Neural cell (in vitro differentiated cells): Measurements from ENCODE around the gene SH3BP4. TPM values are rescaled to one million over a fixed set of nuclear protein-coding genes. Genes with fewer than 3 reads are reported as not detected.

Experiments used
- H2AFZ ChIP-seq: fragments of 200-600, 300-800 bp; sonication (generic), shearing (Covaris generic); 2 replicates; pipeline ENCODE4 v1.6.0; 2014; ENCODE audit warnings: low read depth, mild to moderate bottlenecking, antibody characterized with exemption, low read length, moderate library complexity
- H3F3A ChIP-seq: fragments of 200-600 bp; shearing (Covaris generic); 2 replicates; pipeline ENCODE4 v1.6.1; 2016; ENCODE audit warnings: mild to moderate bottlenecking, moderate library complexity, mixed read lengths, antibody characterized with exemption, low read length; ENCODE audit not compliant: insufficient read depth, poor library complexity, severe bottlenecking
- H3K27ac ChIP-seq: fragments of 200-600, 300-800 bp; sonication (generic), shearing (Covaris generic); 2 replicates; pipeline ENCODE4 v1.5.1; 2014; ENCODE audit warnings: mild to moderate bottlenecking, low read length, moderate library complexity
- H3K27me3 ChIP-seq: fragments of 300-800, 200-600 bp; sonication (generic), shearing (Covaris generic); 2 replicates; pipeline ENCODE4 v1.6.0; 2014; ENCODE audit warnings: mild to moderate bottlenecking, low read depth, low read length, moderate library complexity; ENCODE audit not compliant: insufficient read depth
- H3K36me3 ChIP-seq: fragments of 300-800, 200-600 bp; sonication (generic), shearing (Covaris generic); 2 replicates; pipeline ENCODE4 v1.5.1; 2014; ENCODE audit warnings: mild to moderate bottlenecking, antibody characterized with exemption, low read length, moderate library complexity; ENCODE audit not compliant: insufficient read depth
- H3K4me2 ChIP-seq: fragments of 300-800, 200-600 bp; sonication (generic), shearing (Covaris generic); 2 replicates; pipeline ENCODE4 v1.6.0; 2014; ENCODE audit warnings: mild to moderate bottlenecking, low read length
- H3K4me3 ChIP-seq: fragments of 300-800, 200-600 bp; sonication (generic), shearing (Covaris generic); 2 replicates; pipeline ENCODE4 v1.5.1; 2014; ENCODE audit warnings: mild to moderate bottlenecking, low read length, moderate library complexity
- H3K79me2 ChIP-seq: fragments of 200-600 bp; shearing (Covaris generic); replicated peaks from 2 replicates; pipeline ENCODE4 v1.6.0; 2014; ENCODE audit warnings: mild to moderate bottlenecking, low read length, moderate library complexity; ENCODE audit not compliant: insufficient read depth
- H3K9ac ChIP-seq: fragments of 300-800, 200-600 bp; sonication (generic), shearing (Covaris generic); 2 replicates; pipeline ENCODE4 v1.6.1; 2016; ENCODE audit warnings: mild to moderate bottlenecking, low read length, mixed read lengths
- H3K9me2 ChIP-seq: fragments of 200-600 bp; shearing (Covaris generic); 2 replicates; pipeline ENCODE4 v1.6.1; 2016; ENCODE audit warnings: mild to moderate bottlenecking, low read length, mixed read lengths; ENCODE audit not compliant: insufficient read depth
- H3K9me3 ChIP-seq: fragments of 200-600, 300-800 bp; sonication (generic), shearing (Covaris generic); 2 replicates; pipeline ENCODE4 v1.6.1; 2016; ENCODE audit warnings: mild to moderate bottlenecking, mixed run types, low read length, moderate library complexity, mixed read lengths
- H4K20me1 ChIP-seq: fragments of 200-600 bp; shearing (Covaris generic); 2 replicates; pipeline ENCODE4 v1.6.1; 2016; ENCODE audit warnings: mild to moderate bottlenecking, mixed run types; ENCODE audit not compliant: insufficient read depth
- EP300 ChIP-seq: fragments of 450-650 bp; conservative IDR thresholded peaks from 2 replicates; pipeline ENCODE4 v1.6.1; 2014; ENCODE audit warnings: antibody characterized with exemption, mild to moderate bottlenecking, moderate library complexity; ENCODE audit not compliant: poor library complexity, severe bottlenecking
- EZH2 ChIP-seq: fragments of 200-600, 300-800 bp; shearing (Covaris generic), sonication (generic); IDR thresholded peaks from 2 replicates; pipeline ENCODE4 v1.6.1; 2014; ENCODE audit warnings: antibody characterized with exemption, low read length, borderline replicate concordance, mild to moderate bottlenecking; ENCODE audit not compliant: insufficient read depth, poor library complexity, severe bottlenecking
- MXI1 ChIP-seq: fragments of 450-650 bp; conservative IDR thresholded peaks from 2 replicates; pipeline ENCODE4 v1.6.1; 2014; ENCODE audit warnings: antibody characterized with exemption, mild to moderate bottlenecking; ENCODE audit not compliant: poor library complexity, severe bottlenecking
- POLR2AphosphoS5 ChIP-seq: IDR thresholded peaks from 2 replicates; pipeline ENCODE4 v1.6.1; 2012
- RAD21 ChIP-seq: fragments of 450-650 bp; conservative IDR thresholded peaks from 2 replicates; pipeline ENCODE4 v1.6.1; 2014; ENCODE audit warnings: antibody characterized with exemption, mild to moderate bottlenecking, moderate library complexity
- SMC3 ChIP-seq: fragments of 450-650 bp; conservative IDR thresholded peaks from 2 replicates; pipeline ENCODE4 v1.6.1; 2014; ENCODE audit warnings: antibody characterized with exemption, mild to moderate bottlenecking, moderate library complexity; ENCODE audit not compliant: poor library complexity
- TAF1 ChIP-seq: IDR thresholded peaks from 2 replicates; pipeline ENCODE4 v1.6.1; 2012; ENCODE audit warnings: low read depth
- polyA plus RNA-seq: library from polyadenylated mRNA; depleted of rRNA; stranded (reverse); fragments of >200 nt; gene quantifications from 2 replicates; pipeline ENCODE4 v1.2.3, GENCODE V29; 2014
- TF ChIP-seq, protein P1 (sequence below): fragments of 450-650 bp; IDR thresholded peaks from 2 replicates; pipeline ENCODE4 v1.5.1; 2014; ENCODE audit warnings: antibody characterized with exemption, mild to moderate bottlenecking, moderate library complexity; ENCODE audit not compliant: poor library complexity, severe bottlenecking
- TF ChIP-seq, protein P2 (sequence below): IDR thresholded peaks from 2 replicates; pipeline ENCODE4 v1.6.1; 2012; ENCODE audit warnings: borderline replicate concordance

The SH3BP4 gene
- polyA plus RNA-seq, 1 donor from 2014 or later = 3.3 TPM

DNA sequence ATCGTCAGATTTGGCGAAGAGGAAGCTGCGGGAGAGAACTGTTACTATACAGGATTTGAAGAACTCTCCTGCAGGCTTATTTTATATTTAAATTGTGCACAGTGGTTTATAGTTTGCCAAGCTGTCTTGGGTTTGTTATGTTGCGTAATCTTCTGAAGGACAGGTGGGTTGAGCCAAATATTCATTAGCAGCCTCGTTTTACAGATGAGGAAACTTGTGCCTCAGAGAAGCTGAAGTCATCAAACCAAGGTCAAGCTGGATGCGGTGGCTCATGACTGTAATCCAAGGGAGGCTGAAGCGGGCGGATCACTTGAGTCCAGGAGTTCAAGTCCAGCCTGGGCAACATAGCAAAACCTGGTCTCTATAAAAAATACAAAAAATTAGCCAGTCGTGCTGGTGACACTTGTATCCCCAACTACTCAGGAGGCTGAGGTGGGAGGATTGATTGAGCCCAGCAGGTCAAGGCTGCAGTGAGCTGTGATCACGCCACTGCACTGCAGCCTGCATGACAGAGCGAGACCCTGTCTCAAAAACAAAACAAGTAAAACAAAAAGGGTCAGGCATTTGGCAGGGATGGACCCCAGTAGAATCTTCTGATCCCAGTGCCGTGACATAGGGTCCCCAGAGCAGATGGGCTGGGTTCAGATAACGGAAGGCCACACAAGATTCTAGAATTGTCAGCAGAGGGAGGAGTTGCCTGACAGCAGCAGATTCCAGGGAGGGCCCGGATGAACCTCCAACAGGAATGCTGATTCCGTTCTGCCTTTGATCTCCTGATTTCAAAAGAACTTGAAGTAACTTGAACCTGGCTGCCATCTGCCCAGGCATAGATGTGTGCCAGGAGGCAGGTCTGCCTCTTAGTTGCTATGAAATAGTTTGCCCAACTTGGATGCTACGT, 50.6 kb downstream of the SH3BP4 start:
- TF ChIP-seq, protein P1, sequence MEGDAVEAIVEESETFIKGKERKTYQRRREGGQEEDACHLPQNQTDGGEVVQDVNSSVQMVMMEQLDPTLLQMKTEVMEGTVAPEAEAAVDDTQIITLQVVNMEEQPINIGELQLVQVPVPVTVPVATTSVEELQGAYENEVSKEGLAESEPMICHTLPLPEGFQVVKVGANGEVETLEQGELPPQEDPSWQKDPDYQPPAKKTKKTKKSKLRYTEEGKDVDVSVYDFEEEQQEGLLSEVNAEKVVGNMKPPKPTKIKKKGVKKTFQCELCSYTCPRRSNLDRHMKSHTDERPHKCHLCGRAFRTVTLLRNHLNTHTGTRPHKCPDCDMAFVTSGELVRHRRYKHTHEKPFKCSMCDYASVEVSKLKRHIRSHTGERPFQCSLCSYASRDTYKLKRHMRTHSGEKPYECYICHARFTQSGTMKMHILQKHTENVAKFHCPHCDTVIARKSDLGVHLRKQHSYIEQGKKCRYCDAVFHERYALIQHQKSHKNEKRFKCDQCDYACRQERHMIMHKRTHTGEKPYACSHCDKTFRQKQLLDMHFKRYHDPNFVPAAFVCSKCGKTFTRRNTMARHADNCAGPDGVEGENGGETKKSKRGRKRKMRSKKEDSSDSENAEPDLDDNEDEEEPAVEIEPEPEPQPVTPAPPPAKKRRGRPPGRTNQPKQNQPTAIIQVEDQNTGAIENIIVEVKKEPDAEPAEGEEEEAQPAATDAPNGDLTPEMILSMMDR = no peak
- TF ChIP-seq EZH2 = no peak
- no peak for TF ChIP-seq EP300
- no peak for TF ChIP-seq MXI1
- TF ChIP-seq POLR2AphosphoS5 = no peak
- no peak for TF ChIP-seq RAD21
- no peak for TF ChIP-seq TAF1
- TF ChIP-seq SMC3 = no peak
- TF ChIP-seq, protein P2, sequence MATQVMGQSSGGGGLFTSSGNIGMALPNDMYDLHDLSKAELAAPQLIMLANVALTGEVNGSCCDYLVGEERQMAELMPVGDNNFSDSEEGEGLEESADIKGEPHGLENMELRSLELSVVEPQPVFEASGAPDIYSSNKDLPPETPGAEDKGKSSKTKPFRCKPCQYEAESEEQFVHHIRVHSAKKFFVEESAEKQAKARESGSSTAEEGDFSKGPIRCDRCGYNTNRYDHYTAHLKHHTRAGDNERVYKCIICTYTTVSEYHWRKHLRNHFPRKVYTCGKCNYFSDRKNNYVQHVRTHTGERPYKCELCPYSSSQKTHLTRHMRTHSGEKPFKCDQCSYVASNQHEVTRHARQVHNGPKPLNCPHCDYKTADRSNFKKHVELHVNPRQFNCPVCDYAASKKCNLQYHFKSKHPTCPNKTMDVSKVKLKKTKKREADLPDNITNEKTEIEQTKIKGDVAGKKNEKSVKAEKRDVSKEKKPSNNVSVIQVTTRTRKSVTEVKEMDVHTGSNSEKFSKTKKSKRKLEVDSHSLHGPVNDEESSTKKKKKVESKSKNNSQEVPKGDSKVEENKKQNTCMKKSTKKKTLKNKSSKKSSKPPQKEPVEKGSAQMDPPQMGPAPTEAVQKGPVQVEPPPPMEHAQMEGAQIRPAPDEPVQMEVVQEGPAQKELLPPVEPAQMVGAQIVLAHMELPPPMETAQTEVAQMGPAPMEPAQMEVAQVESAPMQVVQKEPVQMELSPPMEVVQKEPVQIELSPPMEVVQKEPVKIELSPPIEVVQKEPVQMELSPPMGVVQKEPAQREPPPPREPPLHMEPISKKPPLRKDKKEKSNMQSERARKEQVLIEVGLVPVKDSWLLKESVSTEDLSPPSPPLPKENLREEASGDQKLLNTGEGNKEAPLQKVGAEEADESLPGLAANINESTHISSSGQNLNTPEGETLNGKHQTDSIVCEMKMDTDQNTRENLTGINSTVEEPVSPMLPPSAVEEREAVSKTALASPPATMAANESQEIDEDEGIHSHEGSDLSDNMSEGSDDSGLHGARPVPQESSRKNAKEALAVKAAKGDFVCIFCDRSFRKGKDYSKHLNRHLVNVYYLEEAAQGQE = no peak
- Histone ChIP-seq H3K9me2 (no peaks in the 10 kb centered on the region), H2AFZ (no peak overlapping the region), H3F3A (no peaks in the 10 kb centered on the region), H3K79me2 (peaks cover 16% of the 10 kb centered on the region), H3K4me2 (no peak overlapping the region), H3K9me3 (no peaks in the 10 kb centered on the region), H3K4me3 (no peak overlapping the region), H3K27ac (no peak overlapping the region), H4K20me1 (no peaks in the 10 kb centered on the region), H3K9ac (no peak overlapping the region), H3K36me3 (no peaks in the 10 kb centered on the region), H3K27me3 (no peaks in the 10 kb centered on the region)

DNA sequence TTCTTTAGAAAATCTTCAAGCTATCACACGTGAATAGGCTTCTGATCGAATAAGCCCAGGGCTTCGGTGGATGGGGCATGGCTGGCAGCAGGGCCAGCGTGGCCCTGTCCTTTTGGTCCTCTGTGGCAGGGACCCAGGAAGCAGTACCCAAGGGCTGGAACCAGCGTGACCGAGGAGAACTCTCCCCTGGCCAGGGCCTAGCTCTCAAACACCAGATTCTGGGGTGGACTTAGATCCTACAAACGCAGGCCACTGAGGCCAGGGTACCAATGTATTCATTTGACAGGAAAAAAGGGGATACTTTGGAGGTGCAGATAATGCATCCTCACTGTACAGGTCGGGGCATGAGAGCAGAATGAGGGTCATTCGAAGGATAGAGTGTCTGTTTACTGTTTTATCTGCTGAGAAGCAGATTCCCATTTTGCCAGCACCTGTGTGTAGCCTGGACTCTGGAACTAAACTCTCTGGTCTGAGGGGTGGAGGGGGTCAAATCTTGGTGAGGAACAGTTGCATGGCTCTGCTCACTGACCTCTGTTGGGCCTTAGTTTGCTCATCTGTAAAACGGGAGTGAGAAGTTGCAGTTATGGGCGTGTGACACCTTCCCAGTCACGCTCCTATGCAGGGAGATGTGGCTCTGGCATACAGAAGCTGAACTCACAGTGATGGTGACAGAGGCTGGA, 51.4 kb downstream of the SH3BP4 start:
- Histone ChIP-seq H3K36me3 (no peaks in the 10 kb centered on the region), H3K27ac (no peak overlapping the region), H4K20me1 (no peaks in the 10 kb centered on the region)

More for the DNA sequence above, 51.4 kb downstream of the SH3BP4 start:
- Histone ChIP-seq H2AFZ (no peak overlapping the region), H3K9me2 (no peaks in the 10 kb centered on the region), H3K79me2 (peaks cover 16% of the 10 kb centered on the region), H3K4me3 (no peak overlapping the region), H3K9ac (no peak overlapping the region), H3K4me2 (no peak overlapping the region), H3F3A (no peaks in the 10 kb centered on the region), H3K9me3 (no peaks in the 10 kb centered on the region), H3K27me3 (no peaks in the 10 kb centered on the region)
- TF ChIP-seq, protein P1 = no peak
- no peak for TF ChIP-seq POLR2AphosphoS5
- TF ChIP-seq, protein P2 = no peak
- TF ChIP-seq EP300 = no peak
- TF ChIP-seq TAF1 = no peak
- TF ChIP-seq MXI1 = no peak
- TF ChIP-seq EZH2 = no peak
- TF ChIP-seq RAD21 = no peak
- TF ChIP-seq SMC3 = no peak
